WTC11 (cell line): ENCODE results near the gene TRPC4AP. TPM values are rescaled to one million over a fixed set of nuclear protein-coding genes. Genes with fewer than 3 reads are reported as not detected.
"Not testable (repeated sequence)": the region's sequence is repeated elsewhere in the genome, so short reads cannot be mapped to it uniquely, and the experiment has no call there.

ENCODE experiments used
- ATAC-seq: fragments of 200-7000 bp; cut with Tn5 transposase; 2 replicates; pipeline ENCODE4 v1.10.0; 2021; ENCODE audit warnings: mild to moderate bottlenecking, moderate library complexity
- CTCF ChIA-PET: fragments of 300-600 bp; sonication (Branson Sonifier 250); formaldehyde crosslinking; loops from one replicate; lab custom pipeline; 2021; ENCODE audit warnings: antibody characterized with exemption; lab: Charles Lee
- POLR2A ChIA-PET: fragments of 350-600 bp; sonication (Branson Sonifier 250); formaldehyde crosslinking; loops from one replicate; lab custom pipeline; 2021; ENCODE audit warnings: antibody characterized with exemption; lab: Charles Lee
- DNase-seq: peaks from one replicate; pipeline ENCODE4 v3.0.0; 2021; ENCODE audit warnings: low spot score
- H3K27ac Mint-ChIP-seq: 2 replicates; pipeline ENCODE4 v1.8.0; 2021; ENCODE audit warnings: mixed read lengths
- H3K27me3 Mint-ChIP-seq: 2 replicates; pipeline ENCODE4 v1.8.0; 2021; ENCODE audit warnings: low read depth, mild to moderate bottlenecking, moderate library complexity, mixed read lengths
- H3K36me3 Mint-ChIP-seq: 2 replicates; pipeline ENCODE4 v1.8.0; 2021; ENCODE audit warnings: mixed read lengths
- H3K4me1 Mint-ChIP-seq: 2 replicates; pipeline ENCODE4 v1.8.0; 2022; ENCODE audit warnings: mixed read lengths
- H3K4me3 Mint-ChIP-seq: 2 replicates; pipeline ENCODE4 v1.8.0; 2021; ENCODE audit warnings: mild to moderate bottlenecking, moderate library complexity, mixed read lengths
- H3K9me3 Mint-ChIP-seq: 2 replicates; pipeline ENCODE4 v1.8.0; 2021; ENCODE audit warnings: mixed read lengths
- FOXP1 ChIP-seq: sonication (generic); formaldehyde crosslinking; IDR thresholded peaks from 2 replicates; pipeline ENCODE4 v1.8.0; 2022; ENCODE audit warnings: missing genetic modification reagents, mild to moderate bottlenecking, moderate library complexity, borderline replicate concordance
- NFE2L1 ChIP-seq: sonication (generic); formaldehyde crosslinking; IDR thresholded peaks from 2 replicates; pipeline ENCODE4 v1.8.1; 2023; ENCODE audit warnings: missing genetic modification reagents
- PRRX2 ChIP-seq: fragments of 250-450 bp; sonication (Bioruptor Pico); IDR thresholded peaks from 2 replicates; pipeline ENCODE4 v1.8.0; 2021; ENCODE audit warnings: mild to moderate bottlenecking
- RELA ChIP-seq: sonication (generic); formaldehyde crosslinking; IDR thresholded peaks from 2 replicates; pipeline ENCODE4 v1.8.1; 2022; ENCODE audit warnings: missing genetic modification reagents, mild to moderate bottlenecking, borderline replicate concordance
- SP1 ChIP-seq: sonication (generic); formaldehyde crosslinking; conservative IDR thresholded peaks from 2 replicates; pipeline ENCODE4 v1.8.1; 2022; ENCODE audit warnings: missing genetic modification reagents
- TEAD1 ChIP-seq: sonication (generic); formaldehyde crosslinking; IDR thresholded peaks from 2 replicates; pipeline ENCODE4 v1.8.0; 2022; ENCODE audit warnings: mild to moderate bottlenecking, missing genetic modification reagents
- ZNF138 ChIP-seq: sonication (generic); formaldehyde crosslinking; conservative IDR thresholded peaks from 2 replicates; pipeline ENCODE4 v1.8.1; 2022; ENCODE audit warnings: mild to moderate bottlenecking, moderate library complexity, missing genetic modification reagents
- ZNF219 ChIP-seq: sonication (generic); formaldehyde crosslinking; IDR thresholded peaks from 2 replicates; pipeline ENCODE4 v1.8.0; 2023; ENCODE audit warnings: missing genetic modification reagents, mild to moderate bottlenecking, borderline replicate concordance
- ZNF396 ChIP-seq: fragments of 250-450 bp; sonication (Bioruptor Pico); IDR thresholded peaks from 2 replicates; pipeline ENCODE4 v1.8.0; 2021; ENCODE audit warnings: mild to moderate bottlenecking, moderate library complexity, borderline replicate concordance
- ZNF423 ChIP-seq: fragments of 250-450 bp; sonication (Bioruptor Pico); IDR thresholded peaks from 2 replicates; pipeline ENCODE4 v2.1.2; 2022; ENCODE audit warnings: mild to moderate bottlenecking, moderate library complexity
- total RNA-seq: library from RNA; stranded (reverse); gene quantifications from 3 replicates; pipeline ENCODE4 v1.2.3, GENCODE V29; 2021
- TF ChIP-seq, protein P1 (sequence below): sonication (generic); formaldehyde crosslinking; IDR thresholded peaks from 2 replicates; pipeline ENCODE4 v1.8.1; 2023; ENCODE audit warnings: mild to moderate bottlenecking, missing genetic modification reagents
- TF ChIP-seq, protein P2 (sequence below): sonication (generic); formaldehyde crosslinking; IDR thresholded peaks from 2 replicates; pipeline ENCODE4 v1.8.1; 2022; ENCODE audit warnings: mild to moderate bottlenecking, missing genetic modification reagents, moderate library complexity, borderline replicate concordance
- TF ChIP-seq, protein P3 (sequence below): fragments of 200-600 bp; IDR thresholded peaks from 2 replicates; pipeline ENCODE4 v1.8.0; 2022; ENCODE audit warnings: antibody characterized with exemption
- TF ChIP-seq, protein P4 (sequence below): fragments of 250-450 bp; sonication (Bioruptor Pico); IDR thresholded peaks from 2 replicates; pipeline ENCODE4 v1.9.0; 2021; ENCODE audit warnings: moderate library complexity, mild to moderate bottlenecking, inconsistent platforms, borderline replicate concordance
- TF ChIP-seq, protein P5 (sequence below): sonication (generic); formaldehyde crosslinking; IDR thresholded peaks from 2 replicates; pipeline ENCODE4 v1.8.0; 2022; ENCODE audit warnings: mild to moderate bottlenecking, missing genetic modification reagents
- TF ChIP-seq, protein P6 (sequence below): fragments of 250-450 bp; sonication (Bioruptor Pico); IDR thresholded peaks from 2 replicates; pipeline ENCODE4 v2.1.2; 2022; ENCODE audit warnings: mild to moderate bottlenecking, moderate library complexity

The TRPC4AP gene
- total RNA-seq, 1 experiment from 2014 or later: 73.8 TPM

DNA sequence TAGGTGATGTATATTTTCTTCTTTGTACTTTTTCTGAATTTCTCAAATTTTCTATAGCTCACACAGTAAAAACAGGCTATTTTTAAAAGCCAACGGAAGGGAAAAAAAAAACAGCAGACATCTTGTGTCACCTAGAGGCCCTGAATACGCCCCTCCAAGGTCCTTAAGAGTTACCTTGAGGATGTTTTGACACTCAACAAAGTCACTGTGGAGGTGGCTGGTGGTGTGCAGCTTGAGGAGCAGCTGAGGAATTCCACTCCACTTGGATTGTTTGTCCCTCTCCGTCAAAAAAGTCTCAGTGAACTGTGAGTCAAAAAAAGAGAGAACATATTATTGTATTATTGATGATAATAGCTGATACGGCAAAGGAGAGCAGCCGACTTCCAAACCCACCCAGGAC lies 14.7 kb downstream of the TRPC4AP start:
- Mint-ChIP-seq H3K4me1 (0 out of 2 replicates have a peak, but pooled peaks cover 4% of the 10 kb centered on the region), H3K9me3 (peaks cover 42% of the 10 kb centered on the region), H3K4me3 (no peak overlapping the region), H3K36me3 (peaks cover 54% of the 10 kb centered on the region), H3K27me3 (no peaks in the 10 kb centered on the region; the same call in 1 of the 2 replicates), H3K27ac (no peak overlapping the region)
- no peak for TF ChIP-seq TEAD1
- no peak for TF ChIP-seq NFE2L1 (CRISPR knock-in tag)
- TF ChIP-seq SP1: no peak
- TF ChIP-seq, protein P1, sequence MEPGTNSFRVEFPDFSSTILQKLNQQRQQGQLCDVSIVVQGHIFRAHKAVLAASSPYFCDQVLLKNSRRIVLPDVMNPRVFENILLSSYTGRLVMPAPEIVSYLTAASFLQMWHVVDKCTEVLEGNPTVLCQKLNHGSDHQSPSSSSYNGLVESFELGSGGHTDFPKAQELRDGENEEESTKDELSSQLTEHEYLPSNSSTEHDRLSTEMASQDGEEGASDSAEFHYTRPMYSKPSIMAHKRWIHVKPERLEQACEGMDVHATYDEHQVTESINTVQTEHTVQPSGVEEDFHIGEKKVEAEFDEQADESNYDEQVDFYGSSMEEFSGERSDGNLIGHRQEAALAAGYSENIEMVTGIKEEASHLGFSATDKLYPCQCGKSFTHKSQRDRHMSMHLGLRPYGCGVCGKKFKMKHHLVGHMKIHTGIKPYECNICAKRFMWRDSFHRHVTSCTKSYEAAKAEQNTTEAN (CRISPR knock-in tag): no peak
- no peak for TF ChIP-seq ZNF138
- no peak for TF ChIP-seq FOXP1 (CRISPR knock-in tag)
- no peak for TF ChIP-seq ZNF219 (CRISPR knock-in tag)
- TF ChIP-seq, protein P2, sequence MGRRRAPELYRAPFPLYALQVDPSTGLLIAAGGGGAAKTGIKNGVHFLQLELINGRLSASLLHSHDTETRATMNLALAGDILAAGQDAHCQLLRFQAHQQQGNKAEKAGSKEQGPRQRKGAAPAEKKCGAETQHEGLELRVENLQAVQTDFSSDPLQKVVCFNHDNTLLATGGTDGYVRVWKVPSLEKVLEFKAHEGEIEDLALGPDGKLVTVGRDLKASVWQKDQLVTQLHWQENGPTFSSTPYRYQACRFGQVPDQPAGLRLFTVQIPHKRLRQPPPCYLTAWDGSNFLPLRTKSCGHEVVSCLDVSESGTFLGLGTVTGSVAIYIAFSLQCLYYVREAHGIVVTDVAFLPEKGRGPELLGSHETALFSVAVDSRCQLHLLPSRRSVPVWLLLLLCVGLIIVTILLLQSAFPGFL: no peak
- TF ChIP-seq, protein P3, sequence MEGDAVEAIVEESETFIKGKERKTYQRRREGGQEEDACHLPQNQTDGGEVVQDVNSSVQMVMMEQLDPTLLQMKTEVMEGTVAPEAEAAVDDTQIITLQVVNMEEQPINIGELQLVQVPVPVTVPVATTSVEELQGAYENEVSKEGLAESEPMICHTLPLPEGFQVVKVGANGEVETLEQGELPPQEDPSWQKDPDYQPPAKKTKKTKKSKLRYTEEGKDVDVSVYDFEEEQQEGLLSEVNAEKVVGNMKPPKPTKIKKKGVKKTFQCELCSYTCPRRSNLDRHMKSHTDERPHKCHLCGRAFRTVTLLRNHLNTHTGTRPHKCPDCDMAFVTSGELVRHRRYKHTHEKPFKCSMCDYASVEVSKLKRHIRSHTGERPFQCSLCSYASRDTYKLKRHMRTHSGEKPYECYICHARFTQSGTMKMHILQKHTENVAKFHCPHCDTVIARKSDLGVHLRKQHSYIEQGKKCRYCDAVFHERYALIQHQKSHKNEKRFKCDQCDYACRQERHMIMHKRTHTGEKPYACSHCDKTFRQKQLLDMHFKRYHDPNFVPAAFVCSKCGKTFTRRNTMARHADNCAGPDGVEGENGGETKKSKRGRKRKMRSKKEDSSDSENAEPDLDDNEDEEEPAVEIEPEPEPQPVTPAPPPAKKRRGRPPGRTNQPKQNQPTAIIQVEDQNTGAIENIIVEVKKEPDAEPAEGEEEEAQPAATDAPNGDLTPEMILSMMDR: no peak
- TF ChIP-seq, protein P4, sequence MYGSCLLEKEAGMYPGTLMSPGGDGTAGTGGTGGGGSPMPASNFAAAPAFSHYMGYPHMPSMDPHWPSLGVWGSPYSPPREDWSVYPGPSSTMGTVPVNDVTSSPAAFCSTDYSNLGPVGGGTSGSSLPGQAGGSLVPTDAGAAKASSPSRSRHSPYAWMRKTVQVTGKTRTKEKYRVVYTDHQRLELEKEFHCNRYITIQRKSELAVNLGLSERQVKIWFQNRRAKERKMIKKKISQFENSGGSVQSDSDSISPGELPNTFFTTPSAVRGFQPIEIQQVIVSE (CRISPR knock-in tag): no peak
- no peak for TF ChIP-seq PRRX2 (CRISPR knock-in tag)
- TF ChIP-seq ZNF396: no peak
- TF ChIP-seq, protein P5, sequence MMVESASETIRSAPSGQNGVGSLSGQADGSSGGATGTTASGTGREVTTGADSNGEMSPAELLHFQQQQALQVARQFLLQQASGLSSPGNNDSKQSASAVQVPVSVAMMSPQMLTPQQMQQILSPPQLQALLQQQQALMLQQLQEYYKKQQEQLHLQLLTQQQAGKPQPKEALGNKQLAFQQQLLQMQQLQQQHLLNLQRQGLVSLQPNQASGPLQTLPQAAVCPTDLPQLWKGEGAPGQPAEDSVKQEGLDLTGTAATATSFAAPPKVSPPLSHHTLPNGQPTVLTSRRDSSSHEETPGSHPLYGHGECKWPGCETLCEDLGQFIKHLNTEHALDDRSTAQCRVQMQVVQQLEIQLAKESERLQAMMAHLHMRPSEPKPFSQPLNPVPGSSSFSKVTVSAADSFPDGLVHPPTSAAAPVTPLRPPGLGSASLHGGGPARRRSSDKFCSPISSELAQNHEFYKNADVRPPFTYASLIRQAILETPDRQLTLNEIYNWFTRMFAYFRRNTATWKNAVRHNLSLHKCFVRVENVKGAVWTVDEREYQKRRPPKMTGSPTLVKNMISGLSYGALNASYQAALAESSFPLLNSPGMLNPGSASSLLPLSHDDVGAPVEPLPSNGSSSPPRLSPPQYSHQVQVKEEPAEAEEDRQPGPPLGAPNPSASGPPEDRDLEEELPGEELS: no peak
- no peak for TF ChIP-seq ZNF423 (CRISPR knock-in tag)
- no peak for TF ChIP-seq RELA (CRISPR knock-in tag)
- CTCF ChIA-PET: interaction anchor here (1.2 kb wide), 1 partner anchor 19 kb away, joined by 3 read pairs; no protein-coding TSS in a partner anchor
- DNase-seq: no peak
- no peak for ATAC-seq
- POLR2A ChIA-PET: no interaction called here

DNA sequence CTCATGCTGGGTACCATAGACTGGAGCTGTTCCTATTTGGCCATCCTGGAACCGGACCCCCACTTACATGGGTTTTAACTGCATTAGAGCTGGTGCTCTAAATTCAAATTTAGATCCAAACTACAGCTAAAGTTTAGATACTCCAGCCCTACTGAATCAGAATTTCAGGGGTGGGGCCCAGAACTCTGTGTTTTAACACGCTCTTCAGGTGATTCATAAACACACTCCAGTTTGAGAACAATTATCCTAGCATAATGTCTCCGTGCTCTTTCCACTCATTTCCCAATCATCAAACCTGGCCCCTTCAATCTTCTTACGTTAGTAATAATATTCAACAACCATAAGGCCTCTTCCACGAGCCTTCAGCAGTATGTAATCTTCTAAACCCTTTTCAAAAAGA lies 15.3 kb downstream of the TRPC4AP start:
- H3K27ac Mint-ChIP-seq: no peak overlapping the region
- POLR2A ChIA-PET: no interaction called here
- peaks cover 48% of the 10 kb centered on the region for H3K9me3 Mint-ChIP-seq
- ATAC-seq (no peak), DNase-seq (no peak)
- H3K36me3 Mint-ChIP-seq: peaks cover 59% of the 10 kb centered on the region
- H3K4me3 Mint-ChIP-seq: no peak overlapping the region
- CTCF ChIA-PET: interaction anchor here (1.2 kb wide), 1 partner anchor 19 kb away, joined by 3 read pairs; no protein-coding TSS in a partner anchor
- TF ChIP-seq, protein P6, sequence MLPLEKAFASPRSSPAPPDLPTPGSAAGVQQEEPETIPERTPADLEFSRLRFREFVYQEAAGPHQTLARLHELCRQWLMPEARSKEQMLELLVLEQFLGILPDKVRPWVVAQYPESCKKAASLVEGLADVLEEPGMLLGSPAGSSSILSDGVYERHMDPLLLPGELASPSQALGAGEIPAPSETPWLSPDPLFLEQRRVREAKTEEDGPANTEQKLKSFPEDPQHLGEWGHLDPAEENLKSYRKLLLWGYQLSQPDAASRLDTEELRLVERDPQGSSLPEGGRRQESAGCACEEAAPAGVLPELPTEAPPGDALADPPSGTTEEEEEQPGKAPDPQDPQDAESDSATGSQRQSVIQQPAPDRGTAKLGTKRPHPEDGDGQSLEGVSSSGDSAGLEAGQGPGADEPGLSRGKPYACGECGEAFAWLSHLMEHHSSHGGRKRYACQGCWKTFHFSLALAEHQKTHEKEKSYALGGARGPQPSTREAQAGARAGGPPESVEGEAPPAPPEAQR (CRISPR knock-in tag): no peak
- no peak for TF ChIP-seq NFE2L1 (CRISPR knock-in tag)
- no peak for TF ChIP-seq RELA (CRISPR knock-in tag)
- TF ChIP-seq ZNF138: no peak
- TF ChIP-seq TEAD1: no peak
- H3K4me1 Mint-ChIP-seq: 0 out of 2 replicates have a peak, but pooled peaks cover 4% of the 10 kb centered on the region
- no peaks in the 10 kb centered on the region; the same call in 1 of the 2 replicates for H3K27me3 Mint-ChIP-seq

DNA sequence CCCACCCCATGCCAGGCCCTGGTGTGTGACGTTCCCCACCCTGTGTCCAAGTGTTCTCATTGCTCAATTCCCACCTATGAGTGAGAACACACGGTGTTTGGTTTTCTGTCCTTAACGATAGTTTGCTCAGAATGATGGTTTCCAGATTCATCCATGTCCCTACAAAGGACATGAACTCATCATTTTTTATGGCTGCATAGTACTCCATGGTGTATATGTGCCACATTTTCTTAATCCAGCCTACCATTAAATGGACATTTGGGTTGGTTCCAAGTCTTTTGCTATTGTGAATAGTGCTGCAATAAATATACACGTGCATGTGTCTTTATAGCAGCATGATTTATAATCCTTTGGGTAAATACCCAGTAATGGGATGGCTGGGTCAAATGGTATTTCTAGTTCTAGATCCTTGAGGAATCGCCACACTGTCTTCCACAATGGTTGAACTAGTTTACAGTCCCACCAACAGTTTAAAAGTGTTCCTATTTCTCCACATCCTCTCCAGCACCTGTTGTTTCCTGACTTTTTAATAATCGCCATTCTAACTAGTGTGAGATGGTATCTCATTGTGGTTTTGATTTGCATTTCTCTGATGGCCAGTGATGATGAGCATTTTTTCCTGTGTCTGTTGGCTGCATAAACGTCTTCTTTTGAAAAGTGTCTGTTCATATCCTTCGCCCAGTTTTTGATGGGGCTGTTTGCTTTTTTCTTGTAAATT lies 21.0 kb downstream of the TRPC4AP start:
- H3K4me1 Mint-ChIP-seq, POLR2A ChIA-PET, H3K27me3 Mint-ChIP-seq, CTCF ChIA-PET, H3K27ac Mint-ChIP-seq, H3K4me3 Mint-ChIP-seq, DNase-seq, ATAC-seq: not testable (repeated sequence)
- peaks cover 40% of the 10 kb centered on the region for H3K9me3 Mint-ChIP-seq
- peaks cover 56% of the 10 kb centered on the region for H3K36me3 Mint-ChIP-seq
